ENCODE results near the gene SEC11C. TPM values are rescaled to one million over a fixed set of nuclear protein-coding genes. Genes with fewer than 3 reads are reported as not detected.

Gene SEC11C
- total and polyA plus RNA-seq, 12 donors = 13.1 to 63.0 (median 21.0) TPM

DNA sequence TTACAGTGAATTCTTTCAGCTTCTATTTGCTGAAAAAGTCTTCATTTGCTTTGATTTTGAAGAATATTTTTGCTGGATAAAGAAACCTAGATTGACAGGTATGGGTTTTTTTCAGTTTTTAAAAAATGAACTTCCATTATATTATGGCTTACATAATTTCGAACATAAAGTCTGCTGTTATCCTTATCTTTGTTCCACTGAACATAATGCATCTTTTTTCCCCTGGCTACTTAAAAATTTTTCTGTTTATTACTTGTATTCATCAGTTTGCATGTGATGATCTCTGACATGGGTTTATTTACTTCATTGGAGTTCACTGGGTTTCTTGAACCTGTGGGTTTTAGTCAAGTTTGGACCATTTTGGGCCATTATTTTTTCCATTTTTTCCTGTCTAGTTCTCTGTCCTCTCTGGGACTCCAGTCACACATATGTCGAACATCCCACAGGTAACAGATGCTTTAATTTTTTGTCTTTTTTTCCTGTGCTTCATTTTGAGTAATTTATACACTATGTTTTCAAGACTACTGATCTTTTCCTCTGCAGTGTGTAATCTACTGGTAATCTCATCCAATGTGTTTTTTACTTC, 33.1 kb downstream of the SEC11C start:
- no peak overlapping the region for H3K4me3 ChIP-seq
- WGBS, 2 donors = 79% methylated on average over 2 of the region's 2 CpGs
- no peak overlapping the region for H3K27ac ChIP-seq
- peaks cover 0 to 41% (median 19%) of the 10 kb centered on the region in 11 donors for H3K9me3 ChIP-seq
- intact Hi-C loops (cut with DNase I) = no loop called here
- ATAC-seq (no peak), DNase-seq (no peak)
- peaks cover 0 to 6% (median 0%) of the 10 kb centered on the region in 7 donors for H3K27me3 ChIP-seq
- H3K36me3 ChIP-seq = no peaks in the 10 kb centered on the region
- H3K4me1 ChIP-seq = no peaks in the 10 kb centered on the region
- TF ChIP-seq, protein P1, sequence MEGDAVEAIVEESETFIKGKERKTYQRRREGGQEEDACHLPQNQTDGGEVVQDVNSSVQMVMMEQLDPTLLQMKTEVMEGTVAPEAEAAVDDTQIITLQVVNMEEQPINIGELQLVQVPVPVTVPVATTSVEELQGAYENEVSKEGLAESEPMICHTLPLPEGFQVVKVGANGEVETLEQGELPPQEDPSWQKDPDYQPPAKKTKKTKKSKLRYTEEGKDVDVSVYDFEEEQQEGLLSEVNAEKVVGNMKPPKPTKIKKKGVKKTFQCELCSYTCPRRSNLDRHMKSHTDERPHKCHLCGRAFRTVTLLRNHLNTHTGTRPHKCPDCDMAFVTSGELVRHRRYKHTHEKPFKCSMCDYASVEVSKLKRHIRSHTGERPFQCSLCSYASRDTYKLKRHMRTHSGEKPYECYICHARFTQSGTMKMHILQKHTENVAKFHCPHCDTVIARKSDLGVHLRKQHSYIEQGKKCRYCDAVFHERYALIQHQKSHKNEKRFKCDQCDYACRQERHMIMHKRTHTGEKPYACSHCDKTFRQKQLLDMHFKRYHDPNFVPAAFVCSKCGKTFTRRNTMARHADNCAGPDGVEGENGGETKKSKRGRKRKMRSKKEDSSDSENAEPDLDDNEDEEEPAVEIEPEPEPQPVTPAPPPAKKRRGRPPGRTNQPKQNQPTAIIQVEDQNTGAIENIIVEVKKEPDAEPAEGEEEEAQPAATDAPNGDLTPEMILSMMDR (IDR thresholded peaks at IDR 0.05) = no peak

DNA sequence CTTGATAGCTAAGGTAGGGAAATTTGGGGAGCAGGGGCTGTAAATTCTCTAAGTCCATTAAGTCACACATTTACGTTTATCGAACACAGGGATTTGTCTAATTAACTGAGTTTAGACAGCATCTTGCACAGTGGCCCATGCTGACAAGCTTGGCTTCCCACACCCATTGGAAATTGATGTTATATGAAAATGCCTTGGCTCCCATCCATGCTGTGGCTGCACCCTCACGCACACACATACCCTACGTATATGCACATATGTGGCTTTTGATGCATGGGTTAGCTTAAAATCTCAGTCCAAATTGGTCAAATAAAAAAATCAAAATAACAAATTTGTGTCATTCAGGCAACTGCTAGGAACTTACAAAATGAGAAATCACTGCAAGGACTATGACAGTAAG, 37.8 kb downstream of the SEC11C start:
- Histone ChIP-seq H3K27me3 (peaks cover 0 to 10% (median 0%) of the 10 kb centered on the region in 7 donors), H3K27ac (no peak overlapping the region), H3K4me3 (no peak overlapping the region), H3K36me3 (no peaks in the 10 kb centered on the region), H3K9me3 (peaks cover 0 to 22% (median 8%) of the 10 kb centered on the region in 11 donors), H3K4me1 (no peaks in the 10 kb centered on the region)
- DNase-seq = no peak
- no peak for ATAC-seq
- 89 to 90% methylated on average over 4 of the region's 4 CpGs for WGBS, 2 donors
- intact Hi-C loops (cut with DNase I) = no loop called here
- TF ChIP-seq, protein P1 (IDR thresholded peaks at IDR 0.05) = no peak

DNA sequence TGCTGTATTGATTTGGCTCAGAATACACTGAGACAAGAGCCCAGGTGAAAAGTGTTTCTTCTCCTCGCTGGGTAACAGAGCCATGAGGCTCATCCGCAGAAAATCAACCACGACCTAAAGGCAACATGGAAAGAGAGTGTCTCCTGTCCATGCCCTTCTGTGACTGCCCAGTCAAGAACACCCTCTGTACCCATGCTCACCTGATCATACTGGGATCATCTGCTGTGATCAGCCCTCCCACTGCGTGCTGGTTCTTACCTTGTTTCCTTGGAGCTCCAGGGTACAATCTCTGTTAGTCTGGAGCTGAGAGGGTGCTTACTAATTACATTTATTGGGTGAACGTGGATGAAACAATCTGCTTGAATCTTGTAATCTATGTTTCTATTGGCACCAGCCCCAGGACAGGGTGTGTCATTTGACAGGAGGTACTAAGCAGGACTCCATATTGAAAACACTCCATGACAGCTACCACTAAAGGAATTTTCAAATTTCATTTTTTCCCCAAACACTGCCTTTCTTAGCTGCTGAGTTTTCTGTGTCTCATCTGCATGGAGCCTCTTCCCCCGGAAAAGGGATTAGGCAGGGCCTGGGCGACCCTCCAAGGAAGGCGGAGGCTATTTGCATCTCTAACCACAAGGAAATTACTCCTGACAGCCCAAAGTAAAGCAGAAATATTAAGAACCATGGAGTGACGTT, 40.6 kb downstream of the SEC11C start:
- WGBS, 2 donors = 57 to 61% methylated on average over 9 of the region's 9 CpGs
- TF ChIP-seq, protein P1 (IDR thresholded peaks at IDR 0.05) = no peak
- intact Hi-C loops (cut with DNase I) = no loop called here
- Histone ChIP-seq H3K27me3 (peaks cover 0 to 16% (median 0%) of the 10 kb centered on the region in 7 donors), H3K9me3 (no peaks in the 10 kb centered on the region), H3K36me3 (no peaks in the 10 kb centered on the region), H3K27ac (no peak overlapping the region), H3K4me3 (no peak overlapping the region), H3K4me1 (no peaks in the 10 kb centered on the region)
- DNase-seq (no peak), ATAC-seq (no peak)

GRCh38 chr18:59182673-59183072, 43.0 kb downstream of the SEC11C start:
- intact Hi-C loops (cut with DNase I) = no loop called here
- Histone ChIP-seq H3K36me3 (no peaks in the 10 kb centered on the region), H3K9me3 (no peaks in the 10 kb centered on the region), H3K27me3 (peaks cover 0 to 16% (median 0%) of the 10 kb centered on the region in 7 donors), H3K4me1 (no peaks in the 10 kb centered on the region), H3K4me3 (no peak overlapping the region), H3K27ac (no peak overlapping the region)
- DNase-seq = no peak
- TF ChIP-seq, protein P1 (IDR thresholded peaks at IDR 0.05) = no peak
- no peak for ATAC-seq
- WGBS, 2 donors = 87 to 91% methylated on average over 1 of the region's 1 CpG
